Glomerular endothelial cell (primary cell): Measurements from ENCODE around the gene CHD6. TPM values are rescaled to one million over a fixed set of nuclear protein-coding genes. Genes with fewer than 3 reads are reported as not detected.

Source experiments
- DNase-seq: peaks from one replicate; pipeline ENCODE4 v3.0.0-alpha.2; 2011; ENCODE audit warnings: low read depth, low spot score; ENCODE audit errors: extremely low read depth
- total RNA-seq: library from RNA; depleted of rRNA; stranded (reverse); fragments of >200 nt; gene quantifications from 2 replicates; pipeline ENCODE4 v1.2.3, GENCODE V29; 2015

Gene CHD6
- total RNA-seq, 1 donor from 2014 or later: 25.5 TPM

DNA sequence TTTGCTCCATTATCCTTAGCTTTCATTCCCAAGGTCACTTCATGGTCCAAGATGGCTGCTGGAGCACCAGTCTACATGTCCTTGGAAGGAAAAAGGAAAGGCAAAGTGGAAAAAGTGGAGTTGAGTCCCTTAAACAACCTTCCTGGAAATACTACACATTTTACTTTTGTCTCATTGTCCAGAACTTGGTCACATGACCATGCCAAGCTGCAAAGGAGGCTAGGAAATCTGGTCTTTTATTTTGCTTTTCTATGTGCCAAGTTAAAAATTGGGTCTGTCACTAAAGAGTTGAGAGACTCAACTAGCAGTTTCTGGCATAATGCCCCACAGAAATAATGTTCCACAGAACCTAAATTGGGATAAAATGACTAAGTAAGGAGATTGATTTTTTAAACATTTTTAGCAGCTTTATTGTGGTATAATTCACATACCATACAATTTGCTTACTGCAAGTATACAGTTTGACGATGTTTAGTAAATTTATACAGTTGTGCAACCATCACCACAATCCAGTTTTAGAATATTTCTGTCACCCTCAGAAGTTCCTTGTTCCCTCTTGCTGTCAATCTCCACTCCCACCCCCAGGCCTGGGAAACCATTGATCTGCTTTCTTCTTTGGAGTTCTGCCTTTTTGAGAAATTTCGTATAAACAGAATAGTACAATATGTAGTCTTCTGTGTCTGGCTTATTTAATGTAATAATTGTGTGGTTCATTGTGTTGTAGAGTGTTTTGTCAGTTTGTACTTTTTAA, 5.6 kb upstream of the CHD6 start:
- no peak for DNase-seq

DNA sequence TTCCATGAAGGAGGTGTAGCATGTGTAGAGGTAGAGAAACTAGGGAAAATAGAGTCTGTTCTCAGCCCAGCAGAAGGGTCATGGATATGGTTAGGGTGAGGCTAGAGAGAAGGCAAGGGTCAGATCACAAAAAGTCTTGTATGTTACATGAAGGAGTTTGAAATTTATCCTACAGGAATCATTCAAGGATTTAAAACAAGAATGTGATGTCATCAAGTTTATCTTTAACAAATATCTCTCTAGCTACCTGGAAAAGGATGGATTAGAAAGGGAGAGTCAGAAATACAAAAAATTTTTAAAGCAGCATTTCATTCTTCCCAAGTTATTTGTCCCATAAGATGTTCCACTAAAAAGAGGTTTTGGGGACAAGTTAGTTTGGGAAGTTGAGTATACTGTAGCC, 4.4 kb upstream of the CHD6 start:
- DNase-seq: no peak

DNA sequence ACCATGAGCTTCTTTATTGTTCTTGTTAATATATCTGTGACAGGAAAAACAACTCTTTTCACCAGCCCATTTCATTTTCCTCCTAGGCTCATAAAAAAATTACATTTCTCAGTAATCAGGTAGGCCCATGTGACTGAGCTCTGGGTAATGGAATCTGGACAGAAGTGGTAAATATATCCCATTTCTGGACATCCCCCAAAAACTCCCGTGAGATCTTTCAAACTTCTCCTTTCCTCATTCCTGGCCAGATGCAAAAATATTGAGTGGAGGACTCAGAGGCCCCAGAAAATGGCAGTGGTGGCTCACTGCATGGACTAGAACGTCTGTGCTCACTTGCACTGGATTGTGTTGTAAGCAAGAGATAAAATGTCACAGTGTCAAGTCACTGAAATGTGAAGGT, 3.8 kb upstream of the CHD6 start:
- no peak for DNase-seq

DNA sequence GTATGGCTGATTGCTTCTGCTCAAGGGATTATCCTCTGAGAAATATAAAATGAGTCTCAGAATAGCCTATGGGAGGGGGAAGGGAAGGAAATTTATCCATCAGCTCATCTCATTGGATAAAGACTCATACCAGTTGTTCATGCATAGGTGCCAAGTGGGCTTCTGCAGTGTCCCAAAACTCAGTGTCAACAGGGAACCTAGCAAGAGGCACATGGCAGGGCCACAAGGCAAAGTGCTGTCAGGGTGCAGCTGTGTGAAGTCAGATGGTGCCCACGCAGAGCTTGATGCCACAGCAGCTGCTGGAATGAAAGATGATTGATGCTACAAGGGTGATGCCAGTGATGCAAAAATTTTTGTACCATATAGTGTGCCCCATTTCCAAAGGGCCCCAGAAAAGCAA, 3.2 kb upstream of the CHD6 start:
- no peak for DNase-seq

DNA sequence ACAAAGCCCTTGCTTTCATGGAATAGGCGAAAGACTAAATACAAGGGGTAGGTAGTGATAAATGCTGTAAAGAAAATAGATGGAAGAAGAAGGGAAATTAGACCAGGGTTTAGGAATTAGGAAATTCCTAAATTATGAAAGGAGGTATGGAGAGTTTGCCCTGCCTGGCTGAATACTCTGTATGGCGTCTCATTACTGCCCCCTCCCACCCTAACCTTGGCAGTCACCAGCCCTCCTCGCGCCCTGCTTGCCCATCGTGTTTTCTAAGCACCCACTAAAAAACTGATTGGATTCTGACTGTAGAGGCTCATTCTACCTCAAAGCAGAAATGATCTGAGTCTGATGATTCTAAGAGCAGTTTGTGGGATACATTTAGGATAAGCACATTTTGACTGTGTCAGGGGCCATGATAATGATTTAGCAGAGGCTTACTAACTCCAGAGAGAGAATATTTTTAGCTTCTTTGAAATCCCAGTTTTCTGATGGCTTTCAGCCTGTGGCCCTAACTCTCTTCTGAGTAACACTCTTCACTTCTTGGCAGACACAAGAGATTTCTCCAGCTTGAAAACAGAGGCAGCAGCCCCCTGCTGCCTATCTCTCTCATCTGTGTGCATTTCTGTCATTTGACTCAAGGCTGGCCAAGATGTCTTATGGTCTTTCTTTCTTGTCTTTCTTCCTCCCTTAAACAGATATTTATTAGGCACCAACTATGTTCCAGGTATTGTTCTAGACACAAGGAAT, 1.4 kb upstream of the CHD6 start:
- no peak for DNase-seq

DNA sequence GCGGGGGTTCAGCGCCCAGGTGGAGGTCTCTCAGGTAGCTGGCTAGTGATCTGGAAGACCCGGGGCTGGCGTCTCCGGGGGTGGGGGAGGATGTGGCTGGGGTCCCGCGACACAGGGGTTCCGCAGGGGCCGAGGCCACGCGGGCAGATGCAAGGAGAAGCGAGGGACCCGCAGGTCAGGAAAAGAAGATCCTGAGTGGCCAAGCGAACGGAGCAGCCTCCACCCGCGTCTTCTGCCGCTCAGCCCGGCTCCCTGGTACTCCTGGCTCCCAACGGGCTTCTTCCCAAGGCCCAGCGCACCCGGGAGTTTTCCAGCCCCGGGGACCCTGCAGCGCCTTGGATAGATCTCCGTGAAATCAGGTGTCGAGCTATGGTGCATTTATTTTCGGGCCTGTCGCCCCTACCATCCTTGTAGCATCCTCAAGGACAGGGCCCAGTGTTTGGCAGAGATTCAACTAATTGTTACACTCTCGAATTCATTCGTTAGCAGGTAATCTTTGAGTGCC, 682 bp upstream of the CHD6 start:
- no peak for DNase-seq

DNA sequence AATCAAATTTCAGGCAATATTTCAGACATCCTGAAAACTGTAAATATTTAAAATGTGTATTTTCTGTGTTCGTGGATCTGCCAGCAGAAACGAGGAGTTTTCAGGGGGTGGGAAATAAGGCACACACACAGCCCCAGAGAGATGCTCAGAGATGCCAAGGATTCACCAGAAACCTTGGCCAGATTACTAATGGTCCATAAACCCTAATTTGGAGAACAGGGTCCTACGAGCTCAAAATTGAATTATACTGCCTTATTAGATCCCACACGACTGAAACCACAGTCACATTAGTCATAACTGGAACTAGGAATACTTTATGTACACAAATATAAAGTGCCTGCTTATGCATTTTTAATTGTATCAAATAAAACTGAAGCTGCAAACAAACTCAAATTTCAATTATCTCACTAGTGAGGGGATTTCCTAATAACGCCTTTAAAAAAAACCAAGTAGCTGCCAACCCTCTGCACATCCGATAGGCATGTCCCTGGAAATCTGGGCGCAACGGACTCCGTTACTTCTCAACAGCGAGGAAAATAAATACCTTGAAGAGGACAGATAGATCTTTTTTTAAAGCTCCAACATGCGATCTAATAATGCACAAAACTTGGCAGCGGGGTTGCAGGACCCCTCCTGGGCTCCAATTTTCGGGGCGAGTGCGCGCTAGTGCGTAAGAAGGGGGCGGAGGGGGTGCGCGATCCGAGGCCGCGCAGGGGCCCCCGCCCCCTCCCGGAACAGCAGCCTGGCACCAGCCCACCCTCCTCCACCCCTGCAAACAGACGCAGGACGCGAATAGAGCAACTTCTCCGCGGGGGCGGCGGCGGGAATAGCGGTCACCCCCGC, 897 bp downstream of the CHD6 start:
- DNase-seq: no peak

DNA sequence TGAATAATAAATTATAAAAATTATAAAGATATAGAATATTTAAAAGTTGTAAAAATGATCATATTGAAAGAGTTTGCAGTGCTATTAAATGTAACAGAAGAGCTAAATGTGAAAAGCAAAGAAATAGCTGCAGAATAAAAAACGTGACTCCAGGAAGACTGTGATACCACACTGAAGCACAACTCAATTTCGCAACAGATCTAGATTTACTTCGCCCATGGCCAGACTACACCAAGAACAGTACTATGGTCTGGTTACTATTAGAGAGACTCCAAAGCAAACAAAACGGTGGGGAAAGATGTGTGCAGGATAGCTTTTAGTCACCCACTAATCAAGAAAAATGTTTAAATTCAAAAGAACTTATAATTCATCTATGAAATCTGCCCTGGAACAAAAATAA, 1.9 kb downstream of the CHD6 start:
- no peak for DNase-seq

DNA sequence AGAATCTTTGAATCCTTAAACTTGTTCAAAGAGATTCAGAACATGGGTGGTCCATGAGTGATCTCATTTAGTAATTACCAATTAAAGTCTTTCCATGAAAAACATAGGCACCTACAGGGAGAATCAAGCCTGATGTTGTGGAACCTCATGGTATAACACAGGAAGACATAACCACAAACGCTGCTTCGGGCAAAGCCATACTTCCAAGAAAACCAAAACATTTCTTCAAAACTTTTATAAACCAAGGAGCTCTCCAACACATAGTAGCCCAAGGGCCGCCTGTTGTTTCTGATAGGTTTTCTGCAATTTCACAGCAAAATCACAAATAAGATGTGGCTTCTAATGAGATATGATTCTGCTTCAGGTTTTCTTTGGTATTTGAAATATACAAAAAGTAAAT, 2.5 kb downstream of the CHD6 start:
- DNase-seq: no peak

DNA sequence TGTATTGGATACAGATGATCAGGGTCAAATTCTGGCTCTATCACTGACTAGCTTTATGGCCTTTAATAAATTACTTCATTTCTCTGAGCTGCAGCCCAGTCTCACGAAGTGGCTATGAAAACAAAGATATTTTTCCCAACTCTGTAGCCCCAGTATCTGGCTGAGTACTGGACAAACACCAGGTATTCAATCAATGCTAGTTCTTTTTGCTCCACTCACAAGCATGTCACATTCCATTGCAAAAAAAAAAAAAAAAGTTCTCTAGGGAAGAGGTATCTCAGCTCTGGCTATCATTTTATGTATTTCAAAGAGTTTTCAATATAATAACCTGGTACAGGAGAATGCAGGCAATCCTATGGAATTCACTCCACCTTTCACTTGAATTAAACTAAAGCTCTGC, 3.1 kb downstream of the CHD6 start:
- DNase-seq: no peak

DNA sequence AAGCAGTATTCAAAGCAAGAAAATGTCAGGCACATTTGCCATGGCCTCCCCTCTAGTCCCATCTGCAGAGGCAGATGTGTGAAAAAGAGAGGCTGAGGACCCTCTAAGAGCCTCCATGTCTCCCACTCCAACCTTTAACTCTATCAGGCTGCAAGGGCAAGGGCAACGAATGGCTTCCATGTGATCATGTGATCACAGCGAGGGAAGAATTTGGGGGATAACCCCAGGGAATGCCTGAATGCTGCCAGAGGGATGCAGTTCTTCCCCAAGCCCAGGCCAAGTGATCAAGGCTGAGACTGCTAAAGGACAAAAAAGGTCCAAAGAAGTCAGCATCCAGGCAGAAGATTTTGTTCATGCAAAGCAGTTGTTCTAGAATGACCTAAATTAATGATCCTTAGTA, 4.9 kb downstream of the CHD6 start:
- no peak for DNase-seq

DNA sequence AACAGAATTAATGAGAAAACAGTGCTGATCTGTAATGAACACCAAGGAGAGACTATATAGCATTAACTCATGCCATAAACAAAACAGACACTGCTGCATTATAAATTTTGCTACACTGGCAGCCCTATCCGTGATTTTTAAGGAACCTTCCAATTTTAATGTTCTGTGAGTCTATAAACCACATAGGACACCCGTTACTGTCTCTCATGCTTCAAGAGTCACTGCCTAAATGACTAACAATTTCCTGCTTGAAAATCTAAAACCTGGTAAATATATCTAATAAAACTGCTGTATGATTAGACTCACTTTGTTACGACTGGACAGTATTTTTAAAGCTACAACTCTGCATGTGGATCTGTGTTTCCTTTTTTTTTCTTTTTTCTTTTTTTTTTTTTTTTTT, 8.7 kb downstream of the CHD6 start:
- DNase-seq: no peak

DNA sequence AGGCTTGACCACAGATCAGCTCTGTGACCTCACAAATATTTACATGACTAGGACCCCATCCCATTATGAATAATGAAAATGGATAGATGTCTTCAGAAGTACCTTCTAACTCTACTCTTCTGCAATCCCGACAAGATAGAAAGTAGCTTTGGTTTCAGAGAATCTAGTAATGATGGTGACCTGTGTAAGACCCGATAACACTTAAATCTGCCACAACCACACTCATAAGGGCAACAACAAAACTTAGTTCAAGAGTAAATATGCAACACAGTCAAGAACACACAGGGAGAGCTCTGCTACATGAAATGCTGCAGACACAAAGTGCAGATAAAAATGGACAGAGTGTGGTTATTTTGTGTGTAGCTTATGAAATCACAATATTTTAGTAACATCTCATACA, 9.6 kb downstream of the CHD6 start:
- no peak for DNase-seq

DNA sequence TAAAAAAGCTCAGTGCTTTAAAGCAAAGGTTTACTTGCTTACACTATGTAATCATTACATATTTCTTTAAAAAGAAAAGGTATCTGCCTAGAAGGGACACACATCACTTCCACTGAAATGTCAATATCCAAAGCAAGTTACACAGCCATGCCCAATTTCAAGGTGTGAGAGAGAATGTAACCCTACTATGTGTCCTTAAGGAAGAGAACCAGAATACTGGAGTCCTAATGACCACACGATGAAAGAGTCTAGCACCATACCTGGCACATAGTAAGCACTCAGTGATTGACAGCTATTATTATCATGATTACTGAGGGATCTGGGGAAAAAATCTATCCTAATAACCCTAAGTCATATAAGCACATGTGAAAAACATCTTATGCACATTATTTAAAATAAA, 10.4 kb downstream of the CHD6 start:
- DNase-seq: no peak

DNA sequence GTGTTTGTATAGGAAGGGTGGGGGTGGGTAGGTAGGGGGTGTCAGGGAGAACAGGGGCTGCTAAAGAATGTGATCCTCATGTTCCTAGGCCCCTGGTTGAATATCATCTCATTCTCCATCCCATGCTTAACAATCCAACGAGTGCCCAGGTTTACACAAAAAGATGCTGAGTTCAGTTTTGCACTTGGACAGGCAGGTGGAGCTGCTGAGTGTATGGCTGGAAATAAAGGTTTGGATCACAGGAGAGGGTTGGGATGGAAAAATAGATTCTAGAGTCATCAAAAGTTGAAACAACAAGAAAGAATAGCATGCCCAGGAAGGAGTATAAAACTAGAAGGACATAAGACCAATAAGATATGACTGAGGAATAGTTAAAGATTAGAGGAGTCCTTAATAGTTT, 14.2 kb downstream of the CHD6 start:
- DNase-seq: no peak

DNA sequence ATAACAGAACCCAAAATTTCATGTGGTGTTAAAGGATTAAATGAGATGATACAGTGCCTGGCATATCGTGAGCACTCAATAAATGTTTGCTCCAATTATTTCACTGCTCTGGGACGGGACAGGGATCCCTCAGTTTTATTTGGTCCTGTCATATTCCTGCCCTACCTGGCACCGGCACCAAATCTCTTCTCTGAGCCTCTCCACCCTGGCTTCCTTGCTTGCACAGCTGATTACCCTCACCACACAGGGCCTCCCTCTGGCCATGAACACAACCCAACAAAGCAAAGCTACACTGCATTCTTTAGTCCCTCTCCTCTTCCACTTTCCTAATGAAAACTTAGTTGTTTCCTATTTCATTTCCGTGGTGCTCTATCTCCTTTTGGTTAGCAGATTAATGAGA, 16.4 kb downstream of the CHD6 start:
- no peak for DNase-seq

DNA sequence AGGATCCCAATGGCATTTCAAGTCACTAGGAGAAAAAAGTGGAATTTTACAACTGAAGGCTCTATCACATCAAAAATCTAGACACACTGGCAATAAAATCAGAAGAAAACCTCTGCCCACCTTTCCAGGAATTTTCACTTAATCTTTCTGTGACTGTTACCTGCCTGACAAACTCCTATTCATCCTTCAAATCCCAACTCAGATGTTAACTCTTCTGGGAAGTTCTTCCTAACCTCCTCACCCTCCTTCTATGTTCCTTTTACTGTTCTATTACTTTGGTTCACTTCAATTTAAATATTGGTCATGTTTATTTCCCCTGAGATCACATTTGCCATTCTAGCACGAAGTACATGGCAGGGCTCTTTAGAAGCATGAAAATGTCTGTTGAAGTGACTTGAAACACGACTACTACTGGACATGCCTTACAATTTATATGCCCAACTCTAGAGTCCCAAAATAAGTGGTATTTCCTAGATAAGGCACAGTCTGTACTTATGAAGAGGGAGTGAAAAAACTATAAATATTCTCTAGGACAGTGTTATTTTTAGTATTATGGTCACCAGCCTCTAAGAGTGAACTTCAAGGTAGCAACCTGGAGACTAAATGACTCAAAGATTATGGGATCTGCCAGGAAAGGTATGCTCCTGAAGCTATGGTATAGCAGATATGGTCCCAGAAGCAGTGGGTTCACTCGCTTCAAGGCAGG, 17.1 kb downstream of the CHD6 start:
- DNase-seq: no peak

DNA sequence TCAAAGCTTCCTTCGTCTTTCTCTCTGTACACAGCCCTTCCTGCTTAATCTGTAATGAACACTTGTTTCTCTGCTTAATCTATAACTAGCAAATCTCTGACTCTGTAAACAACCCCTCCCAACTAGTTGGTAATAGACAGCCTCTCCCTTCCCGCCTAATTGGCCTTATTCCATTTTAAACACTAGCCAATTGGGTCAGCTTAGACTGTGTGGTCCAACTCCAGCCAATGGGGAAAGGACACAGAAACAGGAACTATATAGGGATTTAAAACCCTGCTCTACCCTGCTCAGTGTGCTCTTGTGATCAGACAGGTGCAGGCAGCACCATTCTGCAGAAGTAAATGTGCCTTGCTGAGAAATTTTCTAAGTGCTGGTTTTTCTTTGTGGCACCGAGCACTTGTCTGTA, 18.5 kb downstream of the CHD6 start:
- no peak for DNase-seq

DNA sequence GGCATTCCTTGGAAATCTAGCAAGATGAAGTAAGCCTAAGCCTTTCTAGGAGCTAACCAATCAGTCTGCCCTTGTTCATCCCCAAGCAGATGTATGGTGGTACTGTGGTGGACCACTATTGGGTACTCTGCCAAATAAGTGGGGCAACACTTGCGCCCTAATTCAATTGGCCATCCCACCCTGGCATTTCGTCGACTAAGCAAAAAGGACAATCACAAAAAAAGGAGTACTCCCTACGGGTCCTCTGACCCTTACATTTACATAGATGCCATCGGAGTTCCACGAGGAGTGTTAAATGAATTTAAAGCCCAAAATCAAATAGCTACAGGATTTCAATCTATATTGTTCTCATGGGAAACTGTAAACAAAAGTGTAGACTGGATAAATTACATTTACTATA, 19.5 kb downstream of the CHD6 start:
- DNase-seq: no peak

DNA sequence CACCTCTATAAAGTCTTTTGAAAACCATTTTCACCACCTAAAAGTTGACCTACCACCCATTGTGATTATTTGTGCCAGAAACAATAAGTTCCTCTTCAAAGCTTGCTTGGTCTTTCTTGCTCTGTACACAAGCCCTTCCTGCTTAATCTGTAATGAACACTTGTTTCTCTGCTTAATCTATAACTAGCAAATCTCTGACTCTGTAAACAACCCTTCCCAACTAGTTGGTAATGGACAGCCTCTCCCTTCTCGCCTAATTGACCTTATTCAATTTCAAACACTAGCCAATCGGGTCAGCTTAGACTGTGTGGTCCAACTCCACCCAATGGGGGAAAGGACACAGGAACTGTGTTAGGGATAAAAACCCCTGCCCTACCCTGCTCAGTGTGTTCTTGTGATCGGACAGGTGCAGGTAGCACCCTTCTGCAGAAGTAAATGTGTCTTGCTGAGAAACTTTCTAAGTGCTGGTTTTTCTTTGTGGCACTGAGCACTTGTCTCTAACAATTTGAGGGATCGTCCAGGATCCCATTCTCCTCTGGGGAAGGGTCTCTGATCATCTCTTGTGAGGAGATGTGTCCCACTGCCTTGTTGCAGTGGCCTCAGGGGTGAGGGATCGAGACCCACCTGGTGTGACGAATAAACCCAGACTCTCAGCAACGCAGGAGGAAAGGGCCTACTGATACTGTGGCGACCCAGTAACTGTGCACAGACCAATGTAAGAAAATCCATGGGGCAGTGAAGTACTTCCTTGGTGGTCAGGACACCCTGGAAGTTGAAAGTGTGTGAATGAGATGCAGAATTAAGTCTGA, 23.5 kb downstream of the CHD6 start:
- DNase-seq: no peak
